ENCODE measurements around the gene BBS2.

The BBS2 gene

DNA sequence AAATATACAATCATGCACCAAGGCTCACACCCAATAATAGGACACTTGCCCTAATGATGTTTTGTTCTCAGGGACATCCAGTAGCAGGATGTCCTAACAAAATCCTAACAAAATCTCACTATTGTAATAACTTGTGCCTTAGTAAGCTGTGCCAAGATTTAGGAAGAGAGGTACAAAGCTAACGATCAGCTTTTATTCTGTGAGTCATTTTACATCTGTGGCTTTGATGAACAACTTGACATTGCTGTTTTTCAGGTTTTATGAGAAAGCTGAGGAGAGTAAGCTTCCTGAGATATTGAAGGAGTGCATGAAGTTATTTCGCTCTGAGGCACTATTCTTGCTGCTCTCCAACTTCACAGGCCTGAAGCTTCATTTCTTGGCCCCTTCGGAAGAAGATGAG, 49.6 kb downstream of the BBS2 start:
- TF ChIP-seq, protein P1, sequence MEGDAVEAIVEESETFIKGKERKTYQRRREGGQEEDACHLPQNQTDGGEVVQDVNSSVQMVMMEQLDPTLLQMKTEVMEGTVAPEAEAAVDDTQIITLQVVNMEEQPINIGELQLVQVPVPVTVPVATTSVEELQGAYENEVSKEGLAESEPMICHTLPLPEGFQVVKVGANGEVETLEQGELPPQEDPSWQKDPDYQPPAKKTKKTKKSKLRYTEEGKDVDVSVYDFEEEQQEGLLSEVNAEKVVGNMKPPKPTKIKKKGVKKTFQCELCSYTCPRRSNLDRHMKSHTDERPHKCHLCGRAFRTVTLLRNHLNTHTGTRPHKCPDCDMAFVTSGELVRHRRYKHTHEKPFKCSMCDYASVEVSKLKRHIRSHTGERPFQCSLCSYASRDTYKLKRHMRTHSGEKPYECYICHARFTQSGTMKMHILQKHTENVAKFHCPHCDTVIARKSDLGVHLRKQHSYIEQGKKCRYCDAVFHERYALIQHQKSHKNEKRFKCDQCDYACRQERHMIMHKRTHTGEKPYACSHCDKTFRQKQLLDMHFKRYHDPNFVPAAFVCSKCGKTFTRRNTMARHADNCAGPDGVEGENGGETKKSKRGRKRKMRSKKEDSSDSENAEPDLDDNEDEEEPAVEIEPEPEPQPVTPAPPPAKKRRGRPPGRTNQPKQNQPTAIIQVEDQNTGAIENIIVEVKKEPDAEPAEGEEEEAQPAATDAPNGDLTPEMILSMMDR (IDR thresholded peaks at IDR 0.05; ENCODE audit: low read depth, low read length, missing control alignments) = no peak
- no peak for DNase-seq (ENCODE audit: extremely low read depth, low read depth)
- no peak overlapping the region for H3K4me3 ChIP-seq (replicated peaks; ENCODE audit: low read depth, low read length)

DNA sequence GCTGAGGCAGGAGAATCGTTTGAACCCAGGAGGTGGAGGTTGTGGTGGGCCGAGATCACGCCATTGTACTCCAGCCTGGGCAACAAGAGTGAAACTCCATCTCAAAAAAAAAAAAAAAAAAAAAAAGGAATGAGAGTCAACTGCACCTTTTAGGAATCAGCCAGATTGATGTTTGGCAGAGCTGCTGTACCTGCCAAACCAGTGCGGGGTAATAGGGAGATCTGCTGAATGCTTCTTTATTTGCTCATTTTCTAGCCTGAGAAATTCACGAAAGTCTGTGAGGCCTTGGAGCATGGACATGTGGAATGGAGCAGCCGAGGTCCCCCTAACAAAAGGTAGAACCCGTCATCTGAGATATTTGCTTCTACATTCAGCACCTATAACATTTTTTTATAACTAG, 50.1 kb downstream of the BBS2 start:
- TF ChIP-seq, protein P1 (IDR thresholded peaks at IDR 0.05; ENCODE audit: low read depth, low read length, missing control alignments) = no peak
- DNase-seq (ENCODE audit: extremely low read depth, low read depth) = no peak
- H3K4me3 ChIP-seq (replicated peaks; ENCODE audit: low read depth, low read length) = no peak overlapping the region

DNA sequence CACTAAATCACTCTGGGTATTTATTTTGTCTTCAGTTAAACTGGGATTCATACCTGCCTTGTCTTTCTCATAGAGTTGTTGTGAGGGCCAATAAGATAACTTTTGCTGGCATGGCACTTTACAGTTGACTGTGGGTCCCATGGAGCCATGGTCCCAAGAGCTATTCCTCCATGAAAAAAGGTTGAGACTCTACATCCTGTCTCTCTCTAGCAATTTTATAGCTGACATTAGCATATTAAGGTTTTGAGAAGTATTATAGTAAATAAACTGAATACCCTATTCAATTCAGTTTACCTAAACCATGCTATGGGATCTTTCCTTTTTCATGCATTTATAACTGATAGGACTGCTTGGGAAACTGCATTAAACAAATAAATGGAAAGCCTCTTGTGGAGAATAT, 51.0 kb downstream of the BBS2 start:
- DNase-seq (ENCODE audit: extremely low read depth, low read depth) = no peak
- TF ChIP-seq, protein P1 (IDR thresholded peaks at IDR 0.05; ENCODE audit: low read depth, low read length, missing control alignments) = no peak

DNA sequence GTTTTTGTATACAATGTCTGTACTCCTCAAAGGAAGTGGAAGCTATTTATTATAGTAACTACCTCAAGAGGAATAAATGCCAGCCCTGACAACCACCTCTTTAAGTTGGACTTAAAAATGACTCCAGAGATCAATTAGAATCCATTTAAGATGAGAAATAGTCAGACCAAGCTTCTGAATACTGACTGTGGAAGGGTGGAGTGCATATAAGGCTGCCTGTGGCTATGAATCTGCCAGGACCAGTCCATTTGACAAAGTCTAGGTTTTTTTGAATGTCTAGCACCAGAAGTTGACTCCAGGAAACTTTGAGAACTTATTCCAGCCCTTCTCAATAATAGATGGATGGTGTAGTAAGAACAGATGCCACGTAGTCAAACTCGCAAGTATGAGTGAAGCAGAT, 53.5 kb downstream of the BBS2 start:
- H3K4me3 ChIP-seq (replicated peaks; ENCODE audit: low read depth, low read length) = no peak overlapping the region
- TF ChIP-seq, protein P1 (IDR thresholded peaks at IDR 0.05; ENCODE audit: low read depth, low read length, missing control alignments) = no peak
- DNase-seq (ENCODE audit: extremely low read depth, low read depth) = no peak

More for the DNA sequence above, 51.0 kb downstream of the BBS2 start:
- no peak overlapping the region for H3K4me3 ChIP-seq (replicated peaks; ENCODE audit: low read depth, low read length)

DNA sequence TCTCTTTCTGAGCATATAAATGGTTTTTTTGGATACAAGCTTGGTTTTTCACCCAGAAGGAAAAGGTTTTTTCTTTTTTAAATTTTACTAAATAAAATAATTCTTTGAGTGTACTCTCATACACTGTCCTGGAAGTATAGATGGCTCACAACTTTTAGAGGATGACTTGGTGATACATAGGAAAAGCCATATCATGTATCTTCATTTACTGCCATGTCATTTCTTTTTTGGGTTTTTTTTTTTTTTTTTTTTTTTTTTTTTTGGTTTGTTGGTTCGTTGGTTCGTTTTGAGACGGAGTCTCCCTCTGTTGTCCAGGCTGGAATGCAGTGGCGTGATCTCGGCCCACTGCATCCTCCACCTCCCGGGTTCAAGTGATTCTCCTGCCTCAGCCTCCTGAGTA, 56.7 kb downstream of the BBS2 start:
- H3K4me3 ChIP-seq (replicated peaks; ENCODE audit: low read depth, low read length) = no peak overlapping the region
- TF ChIP-seq, protein P1 (IDR thresholded peaks at IDR 0.05; ENCODE audit: low read depth, low read length, missing control alignments) = no peak
- DNase-seq (ENCODE audit: extremely low read depth, low read depth) = no peak

DNA sequence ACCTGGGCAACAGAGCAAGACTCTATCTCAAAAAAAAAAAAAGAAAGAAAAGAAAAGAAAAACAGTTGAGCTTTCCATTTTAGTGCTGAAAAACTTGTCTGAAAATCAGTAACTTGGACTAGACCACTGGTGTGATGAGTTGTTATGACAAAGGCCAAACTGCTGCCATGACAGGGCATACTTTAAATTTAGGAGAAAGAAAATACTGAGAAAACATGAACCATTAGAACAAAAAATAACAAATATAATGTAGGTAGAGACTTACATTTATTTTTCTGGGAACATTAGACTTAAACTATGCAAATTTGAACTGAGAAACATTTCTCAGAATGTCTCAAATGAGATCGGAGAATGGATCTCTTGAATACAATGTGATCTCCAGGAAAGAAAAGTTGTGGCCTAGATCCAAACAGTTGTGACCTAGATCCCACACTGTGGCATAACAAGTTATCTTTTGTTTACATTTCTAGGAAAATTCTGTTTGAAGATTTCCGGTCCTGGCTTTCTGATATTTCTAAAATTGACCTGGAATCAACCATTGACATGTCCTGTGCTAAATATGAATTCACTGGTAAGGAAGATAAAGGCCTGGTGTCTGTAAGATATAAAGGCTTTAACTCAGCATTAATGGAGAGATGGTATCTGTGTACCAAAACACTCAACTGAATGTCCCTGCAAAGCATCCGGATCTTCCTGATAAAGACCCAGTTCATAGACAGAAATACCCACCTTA, 57.6 kb downstream of the BBS2 start:
- H3K4me3 ChIP-seq (replicated peaks; ENCODE audit: low read depth, low read length) = no peak overlapping the region
- DNase-seq (ENCODE audit: extremely low read depth, low read depth) = no peak
- TF ChIP-seq, protein P1 (IDR thresholded peaks at IDR 0.05; ENCODE audit: low read depth, low read length, missing control alignments) = no peak

DNA sequence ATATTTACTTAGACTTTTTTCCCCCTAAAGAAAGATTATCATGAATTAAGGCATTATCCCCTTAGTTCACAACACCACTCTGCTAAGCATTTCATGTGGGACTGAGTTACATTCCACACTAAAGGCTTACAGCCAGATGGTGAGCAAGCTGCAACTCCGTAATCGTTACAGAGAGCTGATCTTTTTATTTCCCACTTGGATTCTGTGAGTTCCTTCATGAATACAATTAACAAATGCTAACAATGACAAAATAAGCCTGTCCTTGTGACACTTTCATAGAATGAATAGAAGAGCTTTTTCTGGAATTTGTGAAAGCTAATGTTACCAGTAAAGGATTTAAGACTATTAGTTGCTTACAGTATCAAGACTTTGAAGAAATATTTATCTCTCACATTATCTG, 59.7 kb downstream of the BBS2 start:
- TF ChIP-seq, protein P1 (IDR thresholded peaks at IDR 0.05; ENCODE audit: low read depth, low read length, missing control alignments) = no peak
- no peak for DNase-seq (ENCODE audit: extremely low read depth, low read depth)
- no peak overlapping the region for H3K4me3 ChIP-seq (replicated peaks; ENCODE audit: low read depth, low read length)

Data from HFF-Myc (cell line).